OCI-LY1 (cell line): ENCODE data around the gene ATP13A2.

Experiments used
- H2AFZ ChIP-seq: fragments of 200-600 bp; sonication (generic), shearing (Covaris generic); 2 replicates; pipeline ENCODE4 v1.6.0; 2014; ENCODE audit warnings: antibody characterized with exemption, mild to moderate bottlenecking, low read length
- H3F3A ChIP-seq: fragments of 200-600 bp; sonication (generic), shearing (Covaris generic); 2 replicates; pipeline ENCODE4 v1.6.0; 2014; ENCODE audit warnings: mild to moderate bottlenecking, antibody characterized with exemption, low read length, moderate library complexity; ENCODE audit not compliant: insufficient read depth
- H3K27ac ChIP-seq: fragments of 200-600 bp; sonication (generic); 2 replicates; pipeline ENCODE4 v1.5.1; 2014; ENCODE audit warnings: low read length, mixed run types, mild to moderate bottlenecking, low read depth; ENCODE audit not compliant: poor library complexity, severe bottlenecking
- H3K27me3 ChIP-seq: fragments of 200-600 bp; sonication (generic); 2 replicates; pipeline ENCODE4 v1.6.0; 2014; ENCODE audit warnings: antibody characterized with exemption, mild to moderate bottlenecking, low read length, moderate library complexity; ENCODE audit not compliant: insufficient read depth
- H3K36me3 ChIP-seq: fragments of 200-600 bp; sonication (generic); 2 replicates; pipeline ENCODE4 v1.6.1; 2014; ENCODE audit warnings: mild to moderate bottlenecking, antibody characterized with exemption, low read length, moderate library complexity, mixed read lengths; ENCODE audit not compliant: insufficient read depth
- H3K4me1 ChIP-seq: fragments of 200-600 bp; sonication (generic); 2 replicates; pipeline ENCODE4 v1.5.1; 2014; ENCODE audit warnings: mild to moderate bottlenecking, low read length, moderate library complexity; ENCODE audit not compliant: insufficient read depth, severe bottlenecking
- H3K4me2 ChIP-seq: fragments of 200-600 bp; sonication (generic), shearing (Covaris generic); 2 replicates; pipeline ENCODE4 v1.6.1; 2014; ENCODE audit warnings: low read length
- H3K4me3 ChIP-seq: fragments of 200-600 bp; sonication (generic); 2 replicates; pipeline ENCODE4 v1.5.1; 2014; ENCODE audit warnings: low read length, low read depth, mild to moderate bottlenecking, mixed read lengths; ENCODE audit not compliant: poor library complexity, severe bottlenecking
- H3K79me2 ChIP-seq: fragments of 200-600 bp; shearing (Covaris generic); 2 replicates; pipeline ENCODE4 v1.6.1; 2016; ENCODE audit warnings: mixed run types, low read length, mixed read lengths; ENCODE audit not compliant: insufficient read depth
- H3K9ac ChIP-seq: fragments of 200-600 bp; sonication (generic), shearing (Covaris generic); 2 replicates; pipeline ENCODE4 v1.6.1; 2014; ENCODE audit warnings: mild to moderate bottlenecking, low read length, mixed read lengths
- H3K9me2 ChIP-seq: fragments of 200-600 bp; sonication (generic), shearing (Covaris generic); 2 replicates; pipeline ENCODE4 v1.6.1; 2014; ENCODE audit warnings: low read depth, mild to moderate bottlenecking, low read length, mixed read lengths
- H3K9me3 ChIP-seq: fragments of 200-600 bp; shearing (Covaris generic); 2 replicates; pipeline ENCODE4 v1.6.1; 2014; ENCODE audit warnings: low read length, mixed read lengths
- H4K20me1 ChIP-seq: fragments of 200-600 bp; sonication (generic), shearing (Covaris generic); 2 replicates; pipeline ENCODE4 v1.6.0; 2016; ENCODE audit warnings: mild to moderate bottlenecking, low read length; ENCODE audit not compliant: insufficient read depth
- CTCF ChIP-seq: fragments of 200-600 bp; sonication (generic), shearing (Covaris generic); IDR thresholded peaks from 2 replicates; pipeline ENCODE4 v1.5.1; 2017; ENCODE audit warnings: mild to moderate bottlenecking, antibody characterized with exemption, low read length, moderate library complexity, mixed read lengths
- EZH2 ChIP-seq: fragments of 200-600 bp; sonication (generic), shearing (Covaris generic); IDR thresholded peaks from 2 replicates; pipeline ENCODE4 v1.8.0; 2017; ENCODE audit warnings: borderline replicate concordance, mixed run types, mild to moderate bottlenecking, antibody characterized with exemption, low read length, moderate library complexity, mixed read lengths

Gene ATP13A2

GRCh38 chr1:17009706-17010105 lies 2.0 kb downstream of the ATP13A2 start:
- H3F3A ChIP-seq: no peaks in the 10 kb centered on the region
- no peak for TF ChIP-seq CTCF
- no peak for TF ChIP-seq EZH2
- H3K9me2 ChIP-seq: no peaks in the 10 kb centered on the region
- no peaks in the 10 kb centered on the region for H3K9me3 ChIP-seq
- peaks cover 18% of the 10 kb centered on the region for H3K4me1 ChIP-seq
- H3K4me3 ChIP-seq: no peak overlapping the region
- no peak overlapping the region for H2AFZ ChIP-seq
- no peaks in the 10 kb centered on the region for H3K36me3 ChIP-seq
- H3K27me3 ChIP-seq: no peaks in the 10 kb centered on the region; the same call in 1 of the 2 replicates
- H4K20me1 ChIP-seq: no peaks in the 10 kb centered on the region
- no peak overlapping the region for H3K4me2 ChIP-seq
- H3K79me2 ChIP-seq: no peaks in the 10 kb centered on the region
- no peak overlapping the region for H3K27ac ChIP-seq
- no peak overlapping the region for H3K9ac ChIP-seq

- Histone ChIP-seq H3K9ac (no peak overlapping the region), H3K27me3 (no peaks in the 10 kb centered on the region; the same call in 1 of the 2 replicates), H3K9me2 (no peaks in the 10 kb centered on the region), H3K79me2 (no peaks in the 10 kb centered on the region), H3K36me3 (peaks cover 3% of the 10 kb centered on the region; the same call in 1 of the 2 replicates), H3F3A (no peaks in the 10 kb centered on the region), H3K4me3 (no peak overlapping the region), H2AFZ (no peak overlapping the region), H3K27ac (no peak overlapping the region), H3K4me2 (no peak overlapping the region), H3K4me1 (peaks cover 18% of the 10 kb centered on the region), H3K9me3 (no peaks in the 10 kb centered on the region), H4K20me1 (no peaks in the 10 kb centered on the region)
- TF ChIP-seq CTCF (no peak), EZH2 (no peak)
Measured at GRCh38 chr1:17008208-17008855, 3.4 kb downstream of the ATP13A2 start.

GRCh38 chr1:17007121-17007520 lies 4.6 kb downstream of the ATP13A2 start:
- Histone ChIP-seq H3F3A (no peaks in the 10 kb centered on the region), H3K9me2 (no peaks in the 10 kb centered on the region), H3K4me1 (peaks cover 13% of the 10 kb centered on the region), H3K36me3 (peaks cover 3% of the 10 kb centered on the region; the same call in 1 of the 2 replicates), H3K27ac (no peak overlapping the region), H3K4me3 (no peak overlapping the region), H3K4me2 (no peak overlapping the region), H3K9me3 (no peaks in the 10 kb centered on the region), H4K20me1 (no peaks in the 10 kb centered on the region), H2AFZ (no peak overlapping the region), H3K9ac (no peak overlapping the region), H3K27me3 (no peaks in the 10 kb centered on the region), H3K79me2 (no peaks in the 10 kb centered on the region)
- no peak for TF ChIP-seq CTCF
- TF ChIP-seq EZH2: no peak
